Ectodermal cell (in vitro differentiated cells): ENCODE results near the gene PPP6C.
"Not testable (repeated sequence)": the region's sequence is repeated elsewhere in the genome, so short reads cannot be mapped to it uniquely, and the experiment has no call there.

ENCODE experiments used
- H3K27ac ChIP-seq: 2 replicates; pipeline ENCODE4 v1.7.0; 2013; ENCODE audit warnings: mild to moderate bottlenecking, low read depth, low read length; ENCODE audit not compliant: insufficient read depth, poor library complexity, severe bottlenecking
- H3K27me3 ChIP-seq: 2 replicates; pipeline ENCODE4 v1.7.0; 2013; ENCODE audit warnings: mild to moderate bottlenecking, low read length; ENCODE audit not compliant: insufficient read depth, control insufficient read depth, poor library complexity, severe bottlenecking
- H3K36me3 ChIP-seq: one replicate; pipeline ENCODE4 v1.7.0; 2013; ENCODE audit warnings: low read length; ENCODE audit not compliant: control insufficient read depth, insufficient read depth
- H3K4me1 ChIP-seq: one replicate; pipeline ENCODE4 v1.7.0; 2013; ENCODE audit warnings: low read length; ENCODE audit not compliant: control insufficient read depth, insufficient read depth
- H3K4me3 ChIP-seq: 2 replicates; pipeline ENCODE4 v1.7.0; 2013; ENCODE audit warnings: low read depth, low read length, control low read depth; ENCODE audit not compliant: insufficient read depth
- H3K9me3 ChIP-seq: 2 replicates; pipeline ENCODE4 v1.7.0; 2013; ENCODE audit warnings: mild to moderate bottlenecking, low read length, moderate library complexity; ENCODE audit not compliant: control insufficient read depth
- WGBS, 2 experiments: methylation state at CpG; one replicate each; pipeline ENCODE4 v1.1.7; 2013; ENCODE audit warnings: missing lambda C conversion rate in 2 of 2; 5-methylcytosine and 5-hydroxymethylcytosine counted together

PPP6C gene

GRCh38 chr9:125183054-125183453 is 6.5 kb downstream of the PPP6C start:
- Histone ChIP-seq H3K4me1 (peaks cover under 1% of the 10 kb centered on the region), H3K4me3 (no peak overlapping the region), H3K27me3 (no peaks in the 10 kb centered on the region), H3K36me3 (no peaks in the 10 kb centered on the region), H3K27ac (no peak overlapping the region), H3K9me3 (no peaks in the 10 kb centered on the region)
- 91 to 95% methylated on average over 2 of the region's 2 CpGs for WGBS, 2 experiments

- H3K9me3 ChIP-seq, H3K27me3 ChIP-seq, H3K27ac ChIP-seq, H3K4me3 ChIP-seq, H3K4me1 ChIP-seq, H3K36me3 ChIP-seq: not testable (repeated sequence)
- WGBS, 2 experiments: 93 to 94% methylated on average over 4 of the region's 4 CpGs
Measured at GRCh38 chr9:125181756-125182155, 7.8 kb downstream of the PPP6C start.

GRCh38 chr9:125180876-125181275 is 8.7 kb downstream of the PPP6C start:
- Histone ChIP-seq H3K27ac (no peak overlapping the region), H3K4me1 (no peaks in the 10 kb centered on the region)

GRCh38 chr9:125179776-125180175 is 9.8 kb downstream of the PPP6C start:
- not testable (repeated sequence) for H3K9me3 ChIP-seq, H3K4me1 ChIP-seq, H3K27ac ChIP-seq, H3K36me3 ChIP-seq, H3K27me3 ChIP-seq, H3K4me3 ChIP-seq
- 92 to 93% methylated on average over 4 of the region's 4 CpGs for WGBS, 2 experiments

More at GRCh38 chr9:125180876-125181275, 8.7 kb downstream of the PPP6C start:
- H3K36me3 ChIP-seq: no peaks in the 10 kb centered on the region
- no peaks in the 10 kb centered on the region for H3K9me3 ChIP-seq
- H3K27me3 ChIP-seq: no peaks in the 10 kb centered on the region
- no peak overlapping the region for H3K4me3 ChIP-seq
- 95% methylated on average over 9 of the region's 9 CpGs for WGBS, 2 experiments

- H3K36me3 ChIP-seq: no peaks in the 10 kb centered on the region
- H3K27me3 ChIP-seq: no peaks in the 10 kb centered on the region
- no peak overlapping the region for H3K4me3 ChIP-seq
- H3K27ac ChIP-seq: no peak overlapping the region
- H3K9me3 ChIP-seq: no peaks in the 10 kb centered on the region
- no peaks in the 10 kb centered on the region for H3K4me1 ChIP-seq
- WGBS, 2 experiments: 100% methylated on average over 1 of the region's 1 CpG
Measured at GRCh38 chr9:125177888-125178287, 11.7 kb downstream of the PPP6C start.

GRCh38 chr9:125176636-125177035 is 13.0 kb downstream of the PPP6C start:
- Histone ChIP-seq H3K36me3 (no peaks in the 10 kb centered on the region), H3K9me3 (no peaks in the 10 kb centered on the region), H3K27ac (no peak overlapping the region), H3K4me1 (no peaks in the 10 kb centered on the region), H3K4me3 (no peak overlapping the region), H3K27me3 (no peaks in the 10 kb centered on the region)
- 96% methylated on average over 3 of the region's 3 CpGs for WGBS, 2 experiments

GRCh38 chr9:125172031-125172755 is 17.4 kb downstream of the PPP6C start:
- WGBS, 2 experiments: 85 to 95% methylated on average over 6 of the region's 6 CpGs
- H3K27ac ChIP-seq: no peak overlapping the region
- H3K4me1 ChIP-seq: no peaks in the 10 kb centered on the region
- H3K36me3 ChIP-seq: peaks cover 3% of the 10 kb centered on the region
- H3K27me3 ChIP-seq: no peaks in the 10 kb centered on the region
- no peaks in the 10 kb centered on the region for H3K9me3 ChIP-seq
- H3K4me3 ChIP-seq: no peak overlapping the region

- no peaks in the 10 kb centered on the region for H3K9me3 ChIP-seq
- peaks cover 3% of the 10 kb centered on the region for H3K36me3 ChIP-seq
- no peaks in the 10 kb centered on the region for H3K4me1 ChIP-seq
- no peak overlapping the region for H3K27ac ChIP-seq
- H3K4me3 ChIP-seq: no peak overlapping the region
- no peaks in the 10 kb centered on the region for H3K27me3 ChIP-seq
Measured at GRCh38 chr9:125169895-125170294, 19.7 kb downstream of the PPP6C start.

GRCh38 chr9:125166762-125167161 is 22.8 kb downstream of the PPP6C start:
- Histone ChIP-seq H3K27ac (no peak overlapping the region), H3K9me3 (no peaks in the 10 kb centered on the region), H3K4me1 (no peaks in the 10 kb centered on the region), H3K27me3 (no peaks in the 10 kb centered on the region), H3K36me3 (peaks cover 3% of the 10 kb centered on the region), H3K4me3 (no peak overlapping the region)
- 88 to 99% methylated on average over 2 of the region's 2 CpGs for WGBS, 2 experiments

GRCh38 chr9:125162891-125163290 is 26.7 kb downstream of the PPP6C start:
- 90 to 96% methylated on average over 5 of the region's 6 CpGs for WGBS, 2 experiments
- H3K27me3 ChIP-seq, H3K27ac ChIP-seq, H3K4me1 ChIP-seq, H3K9me3 ChIP-seq, H3K36me3 ChIP-seq, H3K4me3 ChIP-seq: not testable (repeated sequence)
